GM04504 (cell line): Measurements from ENCODE around the gene KNDC1.

Source experiments
- DNase-seq: peaks from one replicate; pipeline ENCODE4 v3.0.0-alpha.2; 2012; ENCODE audit warnings: low read depth

Gene KNDC1

GRCh38 chr10:133241501-133242205, 81.6 kb downstream of the KNDC1 start:
- no peak for DNase-seq

GRCh38 chr10:133242611-133243356, 82.8 kb downstream of the KNDC1 start:
- DNase-seq: no peak

- DNase-seq: no peak
Measured at GRCh38 chr10:133243593-133243992, 83.6 kb downstream of the KNDC1 start.

GRCh38 chr10:133245439-133246235, 85.6 kb downstream of the KNDC1 start:
- DNase-seq: no peak

GRCh38 chr10:133246236-133246626, 86.2 kb downstream of the KNDC1 start:
- no peak for DNase-seq

- no peak for DNase-seq
Measured at GRCh38 chr10:133247681-133248333, 87.8 kb downstream of the KNDC1 start.

GRCh38 chr10:133248334-133248715, 88.3 kb downstream of the KNDC1 start:
- DNase-seq: no peak

GRCh38 chr10:133249094-133249780, 89.2 kb downstream of the KNDC1 start:
- DNase-seq: no peak

GRCh38 chr10:133249975-133250754, 90.1 kb downstream of the KNDC1 start:
- no peak for DNase-seq

GRCh38 chr10:133251388-133252222, 91.6 kb downstream of the KNDC1 start:
- no peak for DNase-seq

- no peak for DNase-seq
Measured at GRCh38 chr10:133252223-133252552, 92.2 kb downstream of the KNDC1 start.

- no peak for DNase-seq
Measured at GRCh38 chr10:133253361-133253955, 93.4 kb downstream of the KNDC1 start.

- DNase-seq: no peak
Measured at GRCh38 chr10:133254421-133255120, 94.6 kb downstream of the KNDC1 start.

GRCh38 chr10:133255323-133255722, 95.3 kb downstream of the KNDC1 start:
- DNase-seq: no peak

- no peak for DNase-seq
Measured at GRCh38 chr10:133257489-133258065, 97.6 kb downstream of the KNDC1 start.

- no peak for DNase-seq
Measured at GRCh38 chr10:133258066-133258817, 98.2 kb downstream of the KNDC1 start.

- DNase-seq: peak; percentile 99
Measured at GRCh38 chr10:133258818-133259601, 99.0 kb downstream of the KNDC1 start.
